Stimulated activated CD4-positive, alpha-beta T cell treated with anti-CD3 and anti-CD28 coated beads, TNF-alpha, amount 100 ng/mL, for 48 hours (primary cell): ENCODE data around the gene DLGAP1.
"Not testable (repeated sequence)": the region's sequence is repeated elsewhere in the genome, so short reads cannot be mapped to it uniquely, and the experiment has no call there.

Experiments
- DNase-seq, 3 donors: peaks; one replicate each; pipeline ENCODE4 v3.0.0-alpha.2; 2020; ENCODE audit warnings: low read depth in 3 of 3

The DLGAP1 gene

GRCh38 chr18:3472681-3473544 is 982.2 kb downstream of the DLGAP1 start:
- DNase-seq: no peak

- not testable (repeated sequence) for DNase-seq
These were observed 983.0 kb downstream of the DLGAP1 start for GRCh38 chr18:3472121-3472520.

GRCh38 chr18:3471141-3471648 is 983.9 kb downstream of the DLGAP1 start:
- DNase-seq: no peak

- DNase-seq: no peak
These were observed 986.3 kb downstream of the DLGAP1 start for GRCh38 chr18:3468833-3469232.

- no peak for DNase-seq
These were observed 986.9 kb downstream of the DLGAP1 start for GRCh38 chr18:3468066-3468705.

- DNase-seq: no peak
These were observed 988.2 kb downstream of the DLGAP1 start for GRCh38 chr18:3466872-3467271.

GRCh38 chr18:3466045-3466444 is 989.1 kb downstream of the DLGAP1 start:
- DNase-seq: no peak

GRCh38 chr18:3463051-3463450 is 992.1 kb downstream of the DLGAP1 start:
- DNase-seq: no peak

- DNase-seq: no peak
These were observed 993.4 kb downstream of the DLGAP1 start for GRCh38 chr18:3461704-3462103.

GRCh38 chr18:3460823-3461398 is 994.2 kb downstream of the DLGAP1 start:
- no peak for DNase-seq

- DNase-seq: no peak
These were observed 995.9 kb downstream of the DLGAP1 start for GRCh38 chr18:3458952-3459853.

GRCh38 chr18:3458378-3458777 is 996.7 kb downstream of the DLGAP1 start:
- no peak for DNase-seq

GRCh38 chr18:3457261-3457724 is 997.8 kb downstream of the DLGAP1 start:
- no peak for DNase-seq

GRCh38 chr18:3456686-3457069 is 998.4 kb downstream of the DLGAP1 start:
- DNase-seq: no peak

- DNase-seq: no peak
These were observed 999.0 kb downstream of the DLGAP1 start for GRCh38 chr18:3455907-3456685.

- DNase-seq: no peak
These were observed 999.9 kb downstream of the DLGAP1 start for GRCh38 chr18:3455090-3455635.

GRCh38 chr18:3454365-3455089 is 1000.6 kb downstream of the DLGAP1 start:
- no peak for DNase-seq

GRCh38 chr18:3453540-3454364 is 1001.4 kb downstream of the DLGAP1 start:
- peak in 1 of 3 donors; percentile 14 for DNase-seq
